Endothelial cell of umbilical vein (primary cell): ENCODE results near the gene SYNPO2. TPM values are rescaled to one million over a fixed set of nuclear protein-coding genes. Genes with fewer than 3 reads are reported as not detected.

Experiments
- BruUV-seq: library from RNA; stranded (reverse); fragments of 400-500 nt; replicated peaks from 2 replicates; lab custom pipeline; 2021; lab: Mats Ljungman, UMichigan
- CTCF ChIA-PET: fragments of 300-600, 350-600 bp; sonication (Branson Sonifier 250); formaldehyde crosslinking; loops from one replicate; lab custom pipeline; 2021; ENCODE audit warnings: antibody characterized with exemption, inconsistent platforms; lab: Charles Lee
- POLR2A ChIA-PET: fragments of 300-600, 350-600 bp; sonication (Branson Sonifier 250); formaldehyde crosslinking; loops from one replicate; lab custom pipeline; 2021; ENCODE audit warnings: antibody characterized with exemption, inconsistent platforms; lab: Charles Lee
- DNase-seq: peaks from one replicate; pipeline ENCODE4 v3.0.0-alpha.2; 2011; ENCODE audit warnings: low read depth, low spot score
- FAIRE-seq: peaks from 2 replicates; lab custom pipeline; 2011; peaks lifted over from hg19 to GRCh38; lab: Jason Lieb, UNC
- H2AFZ ChIP-seq: 2 replicates; pipeline ENCODE4 v1.6.0; 2012; ENCODE audit warnings: low read depth, low read length, control low read depth, inconsistent platforms
- H3K27ac ChIP-seq: 2 replicates; pipeline ENCODE4 v1.5.1; 2011; ENCODE audit warnings: low read depth, mild to moderate bottlenecking, control low read depth, low read length, moderate library complexity; ENCODE audit not compliant: insufficient read depth
- H3K27me3 ChIP-seq, 2 experiments: 2 replicates each; pipeline versions ENCODE4 v1.6.0 to v1.6.1; 2011; ENCODE audit warnings: low read length in 2 of 2, mixed read lengths in 1 of 2; ENCODE audit not compliant: control insufficient read depth in 2 of 2, insufficient read depth in 2 of 2
- H3K36me3 ChIP-seq, 2 experiments: 2 replicates in 1 of 2; 3 replicates in 1 of 2; pipeline ENCODE4 v1.5.1; 2011; ENCODE audit warnings: low read length in 2 of 2, mild to moderate bottlenecking in 1 of 2, moderate library complexity in 1 of 2; ENCODE audit not compliant: control insufficient read depth in 2 of 2, insufficient read depth in 2 of 2; ENCODE audit errors: extremely low read depth in 1 of 2
- H3K4me1 ChIP-seq: 3 replicates; pipeline ENCODE4 v1.5.1; 2011; ENCODE audit warnings: mild to moderate bottlenecking, low read length; ENCODE audit not compliant: control insufficient read depth, insufficient read depth; ENCODE audit errors: extremely low read depth
- H3K4me2 ChIP-seq: 2 replicates; pipeline ENCODE4 v1.6.1; 2011; ENCODE audit warnings: low read length, control low read depth, mixed read lengths; ENCODE audit not compliant: insufficient read depth
- H3K4me3 ChIP-seq, 3 experiments: fragments of 200-600 bp in 1 of 3; sonication (generic), shearing (Covaris generic) in 1 of 3; replicated peaks in 1 of 3; 2 replicates each; pipeline ENCODE4 v1.5.1; 2011 to 2016; ENCODE audit warnings: control low read depth in 3 of 3, low read length in 3 of 3, mild to moderate bottlenecking in 2 of 3, inconsistent platforms in 1 of 3, low read depth in 1 of 3, moderate library complexity in 1 of 3; ENCODE audit not compliant: insufficient read depth in 1 of 3
- H3K79me2 ChIP-seq: 2 replicates; pipeline ENCODE4 v1.6.0; 2012; ENCODE audit warnings: low read length, inconsistent platforms; ENCODE audit not compliant: control insufficient read depth, insufficient read depth
- H3K9ac ChIP-seq: replicated peaks from 2 replicates; pipeline ENCODE3; 2011; ENCODE audit warnings: low read length, control low read depth; ENCODE audit not compliant: insufficient read depth; ENCODE audit errors: extremely low read depth
- H3K9me1 ChIP-seq: replicated peaks from 3 replicates; pipeline ENCODE4 v1.6.0; 2011; ENCODE audit warnings: mild to moderate bottlenecking, low read length; ENCODE audit not compliant: control insufficient read depth, insufficient read depth; ENCODE audit errors: extremely low read depth
- H3K9me3 ChIP-seq: replicated peaks from 2 replicates; pipeline ENCODE4 v1.5.1; 2012; ENCODE audit warnings: low read length, inconsistent platforms; ENCODE audit not compliant: control insufficient read depth, insufficient read depth
- H4K20me1 ChIP-seq: replicated peaks from 2 replicates; pipeline ENCODE3; 2011; ENCODE audit warnings: mild to moderate bottlenecking, low read length; ENCODE audit not compliant: control insufficient read depth, insufficient read depth; ENCODE audit errors: extremely low read depth
- EZH2 ChIP-seq: IDR thresholded peaks from 2 replicates; pipeline ENCODE4 v1.6.1; 2012; ENCODE audit warnings: borderline replicate concordance, low read depth, mild to moderate bottlenecking, moderate library complexity, low read length, inconsistent platforms; ENCODE audit not compliant: severe bottlenecking
- FOS ChIP-seq: IDR thresholded peaks from 2 replicates; pipeline ENCODE4 v1.6.1; 2011; ENCODE audit warnings: mild to moderate bottlenecking, low read length, moderate library complexity, borderline replicate concordance; ENCODE audit not compliant: insufficient read depth
- GATA2 ChIP-seq: IDR thresholded peaks from 2 replicates; pipeline ENCODE4 v1.7.0; 2011; ENCODE audit warnings: low read depth, mild to moderate bottlenecking, moderate library complexity, mixed read lengths, low read length; ENCODE audit not compliant: insufficient read length, insufficient read depth
- JUN ChIP-seq: IDR thresholded peaks from 2 replicates; pipeline ENCODE4 v1.6.1; 2011; ENCODE audit warnings: borderline replicate concordance, low read depth; ENCODE audit not compliant: insufficient read length, insufficient read depth
- MYC ChIP-seq: IDR thresholded peaks from one replicate; pipeline ENCODE4 v1.6.1; 2011; ENCODE audit warnings: mild to moderate bottlenecking, low read depth, low read length
- POLR2A ChIP-seq: IDR thresholded peaks from 2 replicates; pipeline ENCODE4 v1.6.1; 2012; ENCODE audit warnings: low read depth, mild to moderate bottlenecking, control low read depth, low read length
- POLR2AphosphoS5 ChIP-seq: IDR thresholded peaks from 2 replicates; pipeline ENCODE4 v1.6.1; 2012; ENCODE audit warnings: low read depth, mild to moderate bottlenecking, control low read depth, low read length, moderate library complexity; ENCODE audit not compliant: insufficient read depth
- dilution Hi-C: fragments of 300-500 bp; cut with MboI; formaldehyde crosslinking; loops from one replicate; pipeline ENCODE4 v1.15.0; 2019; ENCODE audit warnings: low sequenced_read_pairs; ENCODE audit not compliant: extremely low pct_ligation_motif_present
- intact Hi-C: fragments of 100-400 bp; cut with micrococcal nuclease; formaldehyde crosslinking; loops from one replicate; pipeline ENCODE4 v1.10.0; 2022
- polyA plus RNA-seq, 4 experiments: library from polyadenylated mRNA; depleted of rRNA in 3 of 4; stranded (reverse) in 3 of 4; unstranded in 1 of 4; fragments of >200 nt; gene quantifications; 2 replicates each; pipeline versions ENCODE4 v1.2.1 to v1.2.3, GENCODE V29; 2011 to 2012; ENCODE audit warnings: missing spikeins in 1 of 4
- total RNA-seq: library from RNA; stranded (reverse); gene quantifications from 2 replicates; pipeline ENCODE4 v1.2.3, GENCODE V29; 2021
- TF ChIP-seq, protein P1 (sequence below), 2 donors: IDR thresholded peaks; 1 replicate in 1 of 2; 2 replicates in 1 of 2; pipeline ENCODE4 v1.5.1; 2011; ENCODE audit warnings: low read length in 2 of 2, mild to moderate bottlenecking in 2 of 2, moderate library complexity in 2 of 2, control low read depth in 1 of 2, inconsistent platforms in 1 of 2, low read depth in 1 of 2; ENCODE audit not compliant: insufficient read depth in 1 of 2; ENCODE audit errors: extremely low read depth in 1 of 2
- TF ChIP-seq, protein P2 (sequence below): IDR thresholded peaks from 2 replicates; pipeline ENCODE4 v1.6.1; 2011; ENCODE audit not compliant: insufficient read depth, insufficient read length

SYNPO2 gene
- total and polyA plus RNA-seq, 2 donors (not counting 3 experiments of a cell fraction or from before 2014, with no cell fraction given), result 0.06 to 0.13 TPM

GRCh38 chr4:118883861-118884260 lies 4.8 kb upstream of the SYNPO2 start:
- TF ChIP-seq MYC (no peak), POLR2A (no peak), GATA2 (no peak), POLR2AphosphoS5 (no peak), JUN (no peak), EZH2 (no peak), FOS (no peak)
- TF ChIP-seq, protein P1, sequence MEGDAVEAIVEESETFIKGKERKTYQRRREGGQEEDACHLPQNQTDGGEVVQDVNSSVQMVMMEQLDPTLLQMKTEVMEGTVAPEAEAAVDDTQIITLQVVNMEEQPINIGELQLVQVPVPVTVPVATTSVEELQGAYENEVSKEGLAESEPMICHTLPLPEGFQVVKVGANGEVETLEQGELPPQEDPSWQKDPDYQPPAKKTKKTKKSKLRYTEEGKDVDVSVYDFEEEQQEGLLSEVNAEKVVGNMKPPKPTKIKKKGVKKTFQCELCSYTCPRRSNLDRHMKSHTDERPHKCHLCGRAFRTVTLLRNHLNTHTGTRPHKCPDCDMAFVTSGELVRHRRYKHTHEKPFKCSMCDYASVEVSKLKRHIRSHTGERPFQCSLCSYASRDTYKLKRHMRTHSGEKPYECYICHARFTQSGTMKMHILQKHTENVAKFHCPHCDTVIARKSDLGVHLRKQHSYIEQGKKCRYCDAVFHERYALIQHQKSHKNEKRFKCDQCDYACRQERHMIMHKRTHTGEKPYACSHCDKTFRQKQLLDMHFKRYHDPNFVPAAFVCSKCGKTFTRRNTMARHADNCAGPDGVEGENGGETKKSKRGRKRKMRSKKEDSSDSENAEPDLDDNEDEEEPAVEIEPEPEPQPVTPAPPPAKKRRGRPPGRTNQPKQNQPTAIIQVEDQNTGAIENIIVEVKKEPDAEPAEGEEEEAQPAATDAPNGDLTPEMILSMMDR (IDR thresholded peaks at IDR 0.05; ENCODE audit: extremely low read depth in 1 of 2, insufficient read depth in 1 of 2, low read depth in 1 of 2, low read length in 2 of 2), result peak in 1 of 2 donors; percentile 4
- TF ChIP-seq, protein P2, sequence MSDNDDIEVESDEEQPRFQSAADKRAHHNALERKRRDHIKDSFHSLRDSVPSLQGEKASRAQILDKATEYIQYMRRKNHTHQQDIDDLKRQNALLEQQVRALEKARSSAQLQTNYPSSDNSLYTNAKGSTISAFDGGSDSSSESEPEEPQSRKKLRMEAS, result no peak
- no peak for FAIRE-seq
- no peak overlapping the region for H3K27ac ChIP-seq
- POLR2A ChIA-PET, result no interaction called here
- no peaks in the 10 kb centered on the region for H3K79me2 ChIP-seq
- dilution Hi-C loops (no loop called here), intact Hi-C loops (no loop called here)
- H3K9ac ChIP-seq, result no peak overlapping the region
- CTCF ChIA-PET, result interaction anchor here (0.9 to 2.2 kb wide), 11 partner anchors 10 to 112 kb away, joined by 3 to 10 read pairs (median 5); no protein-coding TSS in a partner anchor
- no TSS peak for BruUV-seq
- H2AFZ ChIP-seq, result no peak overlapping the region
- H3K4me1 ChIP-seq, result peaks cover 5% of the 10 kb centered on the region
- no peaks in the 10 kb centered on the region for H4K20me1 ChIP-seq
- no peaks in the 10 kb centered on the region for H3K27me3 ChIP-seq
- H3K4me2 ChIP-seq, result no peak overlapping the region
- H3K36me3 ChIP-seq, result no peaks in the 10 kb centered on the region
- no peak overlapping the region for H3K4me3 ChIP-seq
- no peaks in the 10 kb centered on the region for H3K9me1 ChIP-seq
- H3K9me3 ChIP-seq, result no peaks in the 10 kb centered on the region
- no peak for DNase-seq
